HT-29 (cell line): ENCODE results near the gene INPP5A. TPM values are rescaled to one million over a fixed set of nuclear protein-coding genes. Genes with fewer than 3 reads are reported as not detected.
A peak's percentile ranks its signal among the peaks of the same experiment; 100 is the strongest.

ENCODE experiments used
- DNase-seq: peaks from one replicate; pipeline ENCODE4 v3.0.0-alpha.2; 2015; ENCODE audit warnings: low spot score
- total RNA-seq: library from RNA; depleted of rRNA; stranded (reverse); fragments of >200 nt; shearing (Covaris generic); gene quantifications from 2 replicates; pipeline ENCODE4 v1.2.3, GENCODE V29; 2014

The INPP5A gene
- total RNA-seq, 1 experiment from 2014 or later, result 22.7 TPM

- no peak for DNase-seq
Observed at GRCh38 chr10:132643709-132644526, 106.3 kb downstream of the INPP5A start.

GRCh38 chr10:132644527-132645246, 107.1 kb downstream of the INPP5A start:
- no peak for DNase-seq

GRCh38 chr10:132645247-132645530, 107.6 kb downstream of the INPP5A start:
- DNase-seq, result no peak

- no peak for DNase-seq
Observed at GRCh38 chr10:132645630-132646442, 108.2 kb downstream of the INPP5A start.

GRCh38 chr10:132646443-132647097, 109.0 kb downstream of the INPP5A start:
- DNase-seq, result no peak

- DNase-seq, result no peak
Observed at GRCh38 chr10:132647424-132647823, 109.8 kb downstream of the INPP5A start.

- no peak for DNase-seq
Observed at GRCh38 chr10:132648072-132648850, 110.7 kb downstream of the INPP5A start.

GRCh38 chr10:132648851-132649528, 111.4 kb downstream of the INPP5A start:
- no peak for DNase-seq

- no peak for DNase-seq
Observed at GRCh38 chr10:132649651-132650360, 112.2 kb downstream of the INPP5A start.

GRCh38 chr10:132650611-132651250, 113.1 kb downstream of the INPP5A start:
- DNase-seq, result no peak

GRCh38 chr10:132651511-132652029, 114.0 kb downstream of the INPP5A start:
- no peak for DNase-seq

- no peak for DNase-seq
Observed at GRCh38 chr10:132652446-132652845, 114.9 kb downstream of the INPP5A start.

GRCh38 chr10:132652936-132653590, 115.5 kb downstream of the INPP5A start:
- no peak for DNase-seq

- DNase-seq, result no peak
Observed at GRCh38 chr10:132653721-132654120, 116.1 kb downstream of the INPP5A start.

- no peak for DNase-seq
Observed at GRCh38 chr10:132654121-132654571, 116.6 kb downstream of the INPP5A start.

GRCh38 chr10:132654708-132655661, 117.4 kb downstream of the INPP5A start:
- peak; percentile 60 for DNase-seq

- no peak for DNase-seq
Observed at GRCh38 chr10:132655735-132656134, 118.1 kb downstream of the INPP5A start.
